Measurements from ENCODE around the gene ATP6V0D1.

ATP6V0D1 gene

GRCh38 chr16:67525176-67525860 lies 44.4 kb upstream of the ATP6V0D1 start:
- H3K27me3 ChIP-seq (ENCODE audit: low read depth, low read length): no peaks in the 10 kb centered on the region
- H3K9ac ChIP-seq (ENCODE audit: low read length): no peak overlapping the region
- H3K27ac ChIP-seq (ENCODE audit: low read length): no peak overlapping the region
- H3K4me1 ChIP-seq (ENCODE audit: low read length): peaks cover 14% of the 10 kb centered on the region
- H3K9me3 ChIP-seq (ENCODE audit: insufficient read depth, low read length): no peaks in the 10 kb centered on the region
- no peak overlapping the region for H2AFZ ChIP-seq (ENCODE audit: low read depth, low read length)
- no peak for TF ChIP-seq EZH2phosphoT487 (IDR thresholded peaks at IDR 0.05; ENCODE audit: low read depth)
- H3K4me3 ChIP-seq (ENCODE audit: low read length): no peak overlapping the region
- H4K20me1 ChIP-seq (ENCODE audit: insufficient read depth, low read length): no peaks in the 10 kb centered on the region
- no peak overlapping the region for H3K4me2 ChIP-seq (ENCODE audit: low read length)
- H3K36me3 ChIP-seq (replicated peaks; ENCODE audit: low read depth, low read length): no peaks in the 10 kb centered on the region
- peaks cover 13% of the 10 kb centered on the region for H3K79me2 ChIP-seq (ENCODE audit: low read length)

- no peaks in the 10 kb centered on the region for H3K79me2 ChIP-seq (ENCODE audit: low read length)
- H3K27ac ChIP-seq (ENCODE audit: low read length): peak overlapping the region; percentile 95
- no peaks in the 10 kb centered on the region for H3K27me3 ChIP-seq (ENCODE audit: low read depth, low read length)
- no peaks in the 10 kb centered on the region for H3K36me3 ChIP-seq (replicated peaks; ENCODE audit: low read depth, low read length)
- TF ChIP-seq EZH2phosphoT487 (IDR thresholded peaks at IDR 0.05; ENCODE audit: low read depth) (no peak), CTCF (IDR thresholded peaks at IDR 0.05; ENCODE audit: low read depth, low read length) (peak; percentile 84)
- peak overlapping the region; percentile 84 for H3K4me3 ChIP-seq (ENCODE audit: low read length)
- H3K9me3 ChIP-seq (ENCODE audit: insufficient read depth, low read length): no peaks in the 10 kb centered on the region
- peaks cover 44% of the 10 kb centered on the region for H3K4me1 ChIP-seq (ENCODE audit: low read length)
- no peaks in the 10 kb centered on the region for H4K20me1 ChIP-seq (ENCODE audit: insufficient read depth, low read length)
- no peak overlapping the region for H2AFZ ChIP-seq (ENCODE audit: low read depth, low read length)
- peak overlapping the region; percentile 98 for H3K4me2 ChIP-seq (ENCODE audit: low read length)
- H3K9ac ChIP-seq (ENCODE audit: low read length): peak overlapping the region; percentile 96
Observed at GRCh38 chr16:67521095-67521804, 40.3 kb upstream of the ATP6V0D1 start.

GRCh38 chr16:67519242-67519641 lies 38.3 kb upstream of the ATP6V0D1 start:
- Histone ChIP-seq H3K4me2 (ENCODE audit: low read length) (peak overlapping the region; percentile 99), H3K9me3 (ENCODE audit: insufficient read depth, low read length) (no peaks in the 10 kb centered on the region), H3K27me3 (ENCODE audit: low read depth, low read length) (no peaks in the 10 kb centered on the region), H3K4me1 (ENCODE audit: low read length) (peaks cover 62% of the 10 kb centered on the region), H3K27ac (ENCODE audit: low read length) (no peak overlapping the region), H3K36me3 (replicated peaks; ENCODE audit: low read depth, low read length) (no peaks in the 10 kb centered on the region), H3K9ac (ENCODE audit: low read length) (peak overlapping the region; percentile 86), H2AFZ (ENCODE audit: low read depth, low read length) (no peak overlapping the region), H3K4me3 (ENCODE audit: low read length) (peak overlapping the region; percentile 75), H3K79me2 (ENCODE audit: low read length) (no peaks in the 10 kb centered on the region), H4K20me1 (ENCODE audit: insufficient read depth, low read length) (no peaks in the 10 kb centered on the region)
- TF ChIP-seq EZH2phosphoT487 (IDR thresholded peaks at IDR 0.05; ENCODE audit: low read depth): no peak
- no peak for TF ChIP-seq CTCF (IDR thresholded peaks at IDR 0.05; ENCODE audit: low read depth, low read length)

GRCh38 chr16:67518676-67519075 lies 37.7 kb upstream of the ATP6V0D1 start:
- Histone ChIP-seq H4K20me1 (ENCODE audit: insufficient read depth, low read length) (no peaks in the 10 kb centered on the region), H3K4me3 (ENCODE audit: low read length) (peak overlapping the region; percentile 75), H3K27me3 (ENCODE audit: low read depth, low read length) (no peaks in the 10 kb centered on the region), H3K79me2 (ENCODE audit: low read length) (no peaks in the 10 kb centered on the region), H3K4me1 (ENCODE audit: low read length) (peaks cover 68% of the 10 kb centered on the region), H3K4me2 (ENCODE audit: low read length) (peak overlapping the region; percentile 99), H2AFZ (ENCODE audit: low read depth, low read length) (peak overlapping the region; percentile 10; the same call in 1 of the 2 replicates), H3K9me3 (ENCODE audit: insufficient read depth, low read length) (no peaks in the 10 kb centered on the region), H3K9ac (ENCODE audit: low read length) (peak overlapping the region; percentile 86), H3K27ac (ENCODE audit: low read length) (peak overlapping the region; percentile 93), H3K36me3 (replicated peaks; ENCODE audit: low read depth, low read length) (no peaks in the 10 kb centered on the region)
- TF ChIP-seq EZH2phosphoT487 (IDR thresholded peaks at IDR 0.05; ENCODE audit: low read depth): no peak
- TF ChIP-seq CTCF (IDR thresholded peaks at IDR 0.05; ENCODE audit: low read depth, low read length): peak; percentile 26; the same call in 1 of the 2 replicates

Measured in OCI-LY3 (cell line).